PFSK-1 (cell line): ENCODE data around the gene C5.

Experiments
- FOXP2 ChIP-seq: optimal IDR thresholded peaks from 2 replicates; pipeline ENCODE3; 2011; ENCODE audit warnings: borderline replicate concordance, control low read depth, inconsistent platforms; ENCODE audit not compliant: insufficient read depth; ENCODE audit errors: extremely low read length, extremely low read depth
- POLR2AphosphoS5 ChIP-seq: IDR thresholded peaks from 2 replicates; pipeline ENCODE4 v1.6.1; 2012; ENCODE audit warnings: low read depth, mild to moderate bottlenecking, control low read depth, low read length, moderate library complexity
- SIN3A ChIP-seq: IDR thresholded peaks from 2 replicates; pipeline ENCODE4 v1.6.1; 2012; ENCODE audit warnings: mild to moderate bottlenecking, low read length, moderate library complexity, borderline replicate concordance; ENCODE audit not compliant: insufficient read depth
- TAF1 ChIP-seq: IDR thresholded peaks from 2 replicates; pipeline ENCODE4 v1.6.1; 2012; ENCODE audit warnings: low read length, control low read depth, borderline replicate concordance; ENCODE audit not compliant: insufficient read depth
- TF ChIP-seq, protein P1 (sequence below), 2 experiments: IDR thresholded peaks; 2 replicates each; pipeline versions ENCODE4 v1.6.1 to v1.8.0; 2011 to 2012; ENCODE audit warnings: low read depth in 2 of 2, low read length in 2 of 2, control low read depth in 1 of 2, inconsistent platforms in 1 of 2, mild to moderate bottlenecking in 1 of 2, moderate library complexity in 1 of 2; ENCODE audit not compliant: insufficient read depth in 1 of 2

Gene C5

GRCh38 chr9:120905315-120906164 is 144.5 kb downstream of the C5 start:
- TF ChIP-seq FOXP2, result no peak
- TF ChIP-seq, protein P1, sequence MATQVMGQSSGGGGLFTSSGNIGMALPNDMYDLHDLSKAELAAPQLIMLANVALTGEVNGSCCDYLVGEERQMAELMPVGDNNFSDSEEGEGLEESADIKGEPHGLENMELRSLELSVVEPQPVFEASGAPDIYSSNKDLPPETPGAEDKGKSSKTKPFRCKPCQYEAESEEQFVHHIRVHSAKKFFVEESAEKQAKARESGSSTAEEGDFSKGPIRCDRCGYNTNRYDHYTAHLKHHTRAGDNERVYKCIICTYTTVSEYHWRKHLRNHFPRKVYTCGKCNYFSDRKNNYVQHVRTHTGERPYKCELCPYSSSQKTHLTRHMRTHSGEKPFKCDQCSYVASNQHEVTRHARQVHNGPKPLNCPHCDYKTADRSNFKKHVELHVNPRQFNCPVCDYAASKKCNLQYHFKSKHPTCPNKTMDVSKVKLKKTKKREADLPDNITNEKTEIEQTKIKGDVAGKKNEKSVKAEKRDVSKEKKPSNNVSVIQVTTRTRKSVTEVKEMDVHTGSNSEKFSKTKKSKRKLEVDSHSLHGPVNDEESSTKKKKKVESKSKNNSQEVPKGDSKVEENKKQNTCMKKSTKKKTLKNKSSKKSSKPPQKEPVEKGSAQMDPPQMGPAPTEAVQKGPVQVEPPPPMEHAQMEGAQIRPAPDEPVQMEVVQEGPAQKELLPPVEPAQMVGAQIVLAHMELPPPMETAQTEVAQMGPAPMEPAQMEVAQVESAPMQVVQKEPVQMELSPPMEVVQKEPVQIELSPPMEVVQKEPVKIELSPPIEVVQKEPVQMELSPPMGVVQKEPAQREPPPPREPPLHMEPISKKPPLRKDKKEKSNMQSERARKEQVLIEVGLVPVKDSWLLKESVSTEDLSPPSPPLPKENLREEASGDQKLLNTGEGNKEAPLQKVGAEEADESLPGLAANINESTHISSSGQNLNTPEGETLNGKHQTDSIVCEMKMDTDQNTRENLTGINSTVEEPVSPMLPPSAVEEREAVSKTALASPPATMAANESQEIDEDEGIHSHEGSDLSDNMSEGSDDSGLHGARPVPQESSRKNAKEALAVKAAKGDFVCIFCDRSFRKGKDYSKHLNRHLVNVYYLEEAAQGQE (IDR thresholded peaks at IDR 0.05; ENCODE audit: insufficient read depth in 1 of 2, low read depth in 2 of 2, low read length in 2 of 2), result no peak
- TF ChIP-seq POLR2AphosphoS5, result no peak
- TF ChIP-seq TAF1, result no peak
- no peak for TF ChIP-seq SIN3A

DNA sequence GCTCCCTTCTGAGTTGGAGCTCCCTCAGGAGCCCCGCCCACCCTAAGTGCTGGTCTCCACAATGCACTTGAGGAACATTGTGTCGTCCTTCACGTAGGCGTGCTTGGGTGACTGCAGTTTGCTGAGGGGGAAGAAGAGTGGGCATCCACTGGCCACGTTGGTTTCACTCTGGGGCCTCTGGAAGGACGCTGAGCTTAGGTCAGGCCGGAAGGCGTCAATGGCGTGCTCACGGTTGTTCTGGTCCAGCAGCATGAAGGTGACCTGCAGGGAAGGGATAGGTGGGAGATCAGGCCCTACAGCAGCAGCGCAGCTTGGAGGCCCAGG is 145.1 kb downstream of the C5 start:
- TF ChIP-seq SIN3A, result no peak

DNA sequence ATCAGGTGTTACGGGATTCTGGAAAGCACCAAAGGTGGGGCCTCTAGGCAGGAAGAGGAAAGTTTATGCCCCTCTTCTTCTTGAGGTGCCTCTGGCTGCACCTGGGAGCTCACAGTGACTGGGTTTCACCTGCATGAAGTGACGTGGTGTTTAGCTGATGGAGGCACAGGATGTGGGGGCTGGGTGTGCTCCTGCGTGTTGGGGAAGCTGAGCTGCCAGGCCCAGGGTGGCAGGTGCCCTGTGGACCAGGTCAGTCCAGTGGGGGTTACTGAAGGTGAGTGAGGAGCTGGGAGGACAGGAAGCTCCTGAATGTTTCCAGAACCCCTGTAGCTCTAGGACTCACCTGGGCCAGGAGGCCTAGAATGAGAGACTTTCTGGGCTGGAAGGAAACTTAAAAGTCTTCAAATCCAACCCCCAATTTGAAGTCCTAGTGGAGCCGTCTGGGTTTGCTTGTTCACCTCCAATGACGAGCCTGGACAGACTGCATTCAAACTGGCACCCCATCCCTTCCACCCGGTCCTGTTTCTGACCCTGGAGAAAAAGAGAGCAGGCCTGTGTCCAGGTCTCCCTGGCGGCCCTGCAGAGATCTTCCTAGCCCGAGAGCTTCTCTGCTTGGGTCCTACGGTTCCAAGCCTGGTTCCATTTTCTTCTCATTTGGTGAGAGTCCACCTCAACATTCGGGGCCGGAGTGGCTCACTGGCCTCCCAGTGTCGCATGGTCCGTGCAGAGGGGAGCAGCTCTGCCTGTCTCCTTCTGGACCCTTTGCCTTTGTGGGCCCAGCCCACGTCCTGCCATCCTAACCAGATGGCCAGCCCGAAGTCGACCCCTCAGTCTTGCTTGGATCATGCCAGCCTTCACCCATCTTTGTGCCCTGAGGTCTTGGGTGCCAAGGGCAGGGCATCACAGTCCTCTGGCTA is 145.8 kb downstream of the C5 start:
- TF ChIP-seq POLR2AphosphoS5, result no peak
- TF ChIP-seq FOXP2, result no peak
- no peak for TF ChIP-seq TAF1
- TF ChIP-seq, protein P1 (IDR thresholded peaks at IDR 0.05; ENCODE audit: insufficient read depth in 1 of 2, low read depth in 2 of 2, low read length in 2 of 2), result no peak
- no peak for TF ChIP-seq SIN3A

GRCh38 chr9:120902569-120903535 is 147.2 kb downstream of the C5 start:
- TF ChIP-seq POLR2AphosphoS5 (no peak), TAF1 (no peak), SIN3A (no peak), FOXP2 (no peak)
- TF ChIP-seq, protein P1 (IDR thresholded peaks at IDR 0.05; ENCODE audit: insufficient read depth in 1 of 2, low read depth in 2 of 2, low read length in 2 of 2), result no peak
